ENCODE results near the gene GLI3. TPM values are rescaled to one million over a fixed set of nuclear protein-coding genes. Genes with fewer than 3 reads are reported as not detected.

GLI3 gene
- total RNA-seq, 2 experiments from 2014 or later, result 0.28 to 0.36 TPM

GRCh38 chr7:42193471-42194129 is 43.4 kb downstream of the GLI3 start:
- no peak for DNase-seq
- Mint-ChIP-seq H3K27ac (no peak overlapping the region), H3K36me3 (ENCODE audit: low read depth) (no peaks in the 10 kb centered on the region), H3K27me3 (no peaks in the 10 kb centered on the region), H3K4me3 (no peak overlapping the region), H3K9me3 (no peaks in the 10 kb centered on the region), H3K4me1 (ENCODE audit: low read depth) (peaks cover 12% of the 10 kb centered on the region)
- Histone ChIP-seq H3K4me3 (ENCODE audit: low read length) (no peak overlapping the region), H3K9me3 (ENCODE audit: control insufficient read depth in 1 of 2, insufficient read depth in 1 of 2, low read length in 2 of 2) (no peaks in the 10 kb centered on the region), H3K27me3 (ENCODE audit: control insufficient read depth in 1 of 2, insufficient read depth in 2 of 2, low read length in 2 of 2) (no peaks in the 10 kb centered on the region), H3K4me1 (ENCODE audit: insufficient read depth, low read length) (no peaks in the 10 kb centered on the region), H3K36me3 (ENCODE audit: insufficient read depth, low read length) (no peaks in the 10 kb centered on the region), H3K27ac (ENCODE audit: low read depth in 1 of 2, low read length in 2 of 2) (no peak overlapping the region)
- intact Hi-C loops (cut with DNase I, micrococcal nuclease), result no loop called here
- no peak for ATAC-seq (ENCODE audit: poor library complexity)
- ChIA-PET POLR2A (no interaction called here), CTCF (no interaction called here)
- no peak for TF ChIP-seq CTCF (IDR thresholded peaks at IDR 0.05)

DNA sequence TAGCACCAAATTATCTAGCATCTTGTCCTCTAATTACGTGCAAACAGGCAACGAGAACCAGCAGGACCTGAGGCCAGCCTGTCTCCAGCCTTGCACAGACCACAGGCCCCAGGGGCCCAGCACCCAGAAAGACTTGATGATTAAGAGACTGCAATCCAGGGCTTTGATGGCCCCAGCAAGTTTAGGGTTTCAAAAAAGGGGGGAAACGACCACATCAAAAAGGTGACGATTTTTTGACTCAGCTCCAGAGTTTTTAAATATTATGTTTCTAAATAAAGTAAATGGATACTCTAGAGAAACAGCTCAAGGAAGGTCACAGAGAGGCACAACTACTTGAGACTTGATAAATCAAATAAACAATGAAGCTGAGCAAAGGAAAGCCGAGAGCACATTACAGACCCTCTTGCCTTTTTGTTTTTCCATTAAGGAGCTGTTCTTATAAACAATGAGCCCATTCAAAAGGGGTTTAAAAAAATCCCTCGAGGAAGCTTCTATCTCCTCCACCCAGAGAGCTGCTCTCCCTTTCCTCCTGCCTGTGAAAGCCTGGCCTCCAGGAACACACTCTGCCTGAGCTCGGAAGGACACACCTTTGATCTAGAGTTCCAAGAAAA is 44.1 kb downstream of the GLI3 start:
- Mint-ChIP-seq H3K4me3 (no peak overlapping the region), H3K9me3 (no peaks in the 10 kb centered on the region), H3K4me1 (ENCODE audit: low read depth) (peaks cover 12% of the 10 kb centered on the region), H3K27me3 (no peaks in the 10 kb centered on the region), H3K36me3 (ENCODE audit: low read depth) (no peaks in the 10 kb centered on the region), H3K27ac (no peak overlapping the region)
- intact Hi-C loops (cut with DNase I, micrococcal nuclease), result no loop called here
- no peaks in the 10 kb centered on the region for H3K4me1 ChIP-seq (ENCODE audit: insufficient read depth, low read length)
- no peaks in the 10 kb centered on the region for H3K36me3 ChIP-seq (ENCODE audit: insufficient read depth, low read length)
- no peaks in the 10 kb centered on the region for H3K27me3 ChIP-seq (ENCODE audit: control insufficient read depth in 1 of 2, insufficient read depth in 2 of 2, low read length in 2 of 2)
- no peak overlapping the region for H3K4me3 ChIP-seq (ENCODE audit: low read length)
- H3K9me3 ChIP-seq (ENCODE audit: control insufficient read depth in 1 of 2, insufficient read depth in 1 of 2, low read length in 2 of 2), result no peaks in the 10 kb centered on the region
- POLR2A ChIA-PET, result no interaction called here
- DNase-seq, result no peak
- no peak for TF ChIP-seq CTCF (IDR thresholded peaks at IDR 0.05)
- CTCF ChIA-PET, result no interaction called here
- H3K27ac ChIP-seq (ENCODE audit: low read depth in 1 of 2, low read length in 2 of 2), result no peak overlapping the region
- ATAC-seq (ENCODE audit: poor library complexity), result no peak

GRCh38 chr7:42192066-42192465 is 44.9 kb downstream of the GLI3 start:
- CTCF ChIA-PET, result no interaction called here
- no peak overlapping the region for H3K27ac Mint-ChIP-seq

More at GRCh38 chr7:42192066-42192465, 44.9 kb downstream of the GLI3 start:
- DNase-seq, result no peak
- no peak for TF ChIP-seq CTCF (IDR thresholded peaks at IDR 0.05)
- H3K27ac ChIP-seq (ENCODE audit: low read depth in 1 of 2, low read length in 2 of 2), result no peak overlapping the region
- H3K9me3 ChIP-seq (ENCODE audit: control insufficient read depth in 1 of 2, insufficient read depth in 1 of 2, low read length in 2 of 2), result no peaks in the 10 kb centered on the region
- POLR2A ChIA-PET, result no interaction called here
- intact Hi-C loops (cut with DNase I, micrococcal nuclease), result no loop called here
- no peak for ATAC-seq (ENCODE audit: poor library complexity)
- no peaks in the 10 kb centered on the region for H3K27me3 ChIP-seq (ENCODE audit: control insufficient read depth in 1 of 2, insufficient read depth in 2 of 2, low read length in 2 of 2)
- Mint-ChIP-seq H3K36me3 (ENCODE audit: low read depth) (no peaks in the 10 kb centered on the region), H3K4me1 (ENCODE audit: low read depth) (peaks cover 12% of the 10 kb centered on the region), H3K9me3 (no peaks in the 10 kb centered on the region), H3K27me3 (no peaks in the 10 kb centered on the region), H3K4me3 (no peak overlapping the region)
- H3K4me1 ChIP-seq (ENCODE audit: insufficient read depth, low read length), result no peaks in the 10 kb centered on the region
- no peak overlapping the region for H3K4me3 ChIP-seq (ENCODE audit: low read length)
- H3K36me3 ChIP-seq (ENCODE audit: insufficient read depth, low read length), result no peaks in the 10 kb centered on the region
